Measurements from ENCODE around the gene TEX35. TPM values are rescaled to one million over a fixed set of nuclear protein-coding genes. Genes with fewer than 3 reads are reported as not detected.

TEX35 gene
- polyA plus RNA-seq, 3 donors, result not detected

DNA sequence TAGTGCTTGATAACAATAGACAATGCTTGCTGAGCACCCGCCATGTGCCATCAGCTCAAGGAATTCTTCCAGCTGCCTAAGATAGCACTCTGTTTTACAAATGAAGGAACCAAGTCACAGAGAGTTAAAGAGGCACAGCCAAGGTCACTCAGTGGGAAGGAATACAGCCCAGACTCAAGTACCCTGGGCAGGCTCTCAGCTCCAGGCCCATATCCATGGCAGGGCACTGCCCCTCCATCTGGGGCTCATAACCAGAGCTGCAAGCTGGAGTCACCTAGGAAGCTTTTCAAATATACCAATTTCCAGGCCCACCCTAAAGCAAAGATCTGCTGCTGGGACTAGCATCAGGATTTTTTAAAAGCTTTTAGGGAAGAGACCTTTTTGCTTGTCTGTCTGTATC is 17.8 kb upstream of the TEX35 start:
- Histone ChIP-seq H3K27ac (ENCODE audit: low read depth in 1 of 2, low read length in 2 of 2) (no peak overlapping the region), H3K27me3 (ENCODE audit: control insufficient read depth in 2 of 2, insufficient read depth in 2 of 2, low read length in 2 of 2) (no peaks in the 10 kb centered on the region), H3K4me2 (replicated peaks; ENCODE audit: extremely low read depth, low read length, poor library complexity, severe bottlenecking) (no peak overlapping the region), H3K9ac (ENCODE audit: insufficient read depth, low read length, poor library complexity, severe bottlenecking) (no peak overlapping the region), H3K36me3 (replicated peaks in 1 of 2; ENCODE audit: control insufficient read depth in 1 of 2, insufficient read depth in 2 of 2, low read length in 2 of 2) (no peaks in the 10 kb centered on the region), H3K9me3 (replicated peaks in 1 of 2; ENCODE audit: control insufficient read depth in 1 of 2, insufficient read depth in 1 of 2, low read length in 2 of 2) (no peaks in the 10 kb centered on the region), H3K4me3 (replicated peaks in 1 of 3; ENCODE audit: low read depth in 2 of 3, low read length in 3 of 3) (no peak overlapping the region), H4K20me1 (ENCODE audit: insufficient read depth, low read length) (no peaks in the 10 kb centered on the region), H3K4me1 (ENCODE audit: control insufficient read depth in 1 of 2, insufficient read depth in 2 of 2, low read length in 2 of 2) (no peaks in the 10 kb centered on the region), H3K79me2 (ENCODE audit: insufficient read depth, low read length) (no peaks in the 10 kb centered on the region), H2AFZ (ENCODE audit: insufficient read depth, low read depth, low read length, poor library complexity, severe bottlenecking) (no peak overlapping the region)
- 89% methylated on average over 1 of the region's 1 CpG for WGBS (ENCODE audit: insufficient coverage)
- TF ChIP-seq, protein P1, sequence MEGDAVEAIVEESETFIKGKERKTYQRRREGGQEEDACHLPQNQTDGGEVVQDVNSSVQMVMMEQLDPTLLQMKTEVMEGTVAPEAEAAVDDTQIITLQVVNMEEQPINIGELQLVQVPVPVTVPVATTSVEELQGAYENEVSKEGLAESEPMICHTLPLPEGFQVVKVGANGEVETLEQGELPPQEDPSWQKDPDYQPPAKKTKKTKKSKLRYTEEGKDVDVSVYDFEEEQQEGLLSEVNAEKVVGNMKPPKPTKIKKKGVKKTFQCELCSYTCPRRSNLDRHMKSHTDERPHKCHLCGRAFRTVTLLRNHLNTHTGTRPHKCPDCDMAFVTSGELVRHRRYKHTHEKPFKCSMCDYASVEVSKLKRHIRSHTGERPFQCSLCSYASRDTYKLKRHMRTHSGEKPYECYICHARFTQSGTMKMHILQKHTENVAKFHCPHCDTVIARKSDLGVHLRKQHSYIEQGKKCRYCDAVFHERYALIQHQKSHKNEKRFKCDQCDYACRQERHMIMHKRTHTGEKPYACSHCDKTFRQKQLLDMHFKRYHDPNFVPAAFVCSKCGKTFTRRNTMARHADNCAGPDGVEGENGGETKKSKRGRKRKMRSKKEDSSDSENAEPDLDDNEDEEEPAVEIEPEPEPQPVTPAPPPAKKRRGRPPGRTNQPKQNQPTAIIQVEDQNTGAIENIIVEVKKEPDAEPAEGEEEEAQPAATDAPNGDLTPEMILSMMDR (IDR thresholded peaks at IDR 0.05), result no peak
- H3K36me3 Mint-ChIP-seq, result no peaks in the 10 kb centered on the region
- peaks cover 1 to 7% (median 2%) of the 10 kb centered on the region in 3 donors for H3K27me3 Mint-ChIP-seq (ENCODE audit: low read depth in 3 of 3)
- DNase-seq, result no peak
- intact Hi-C loops (cut with micrococcal nuclease), result no loop called here
- no peak overlapping the region for H3K27ac Mint-ChIP-seq
- H3K4me1 Mint-ChIP-seq, result peaks cover 5% of the 10 kb centered on the region
- H3K9me3 Mint-ChIP-seq, result peaks cover 0 to 2% (median 0%) of the 10 kb centered on the region in 7 donors
- no peak overlapping the region for H3K4me3 Mint-ChIP-seq

- Histone ChIP-seq H3K36me3 (replicated peaks in 1 of 2; ENCODE audit: control insufficient read depth in 1 of 2, insufficient read depth in 2 of 2, low read length in 2 of 2) (no peaks in the 10 kb centered on the region), H3K4me3 (replicated peaks in 1 of 3; ENCODE audit: low read depth in 2 of 3, low read length in 3 of 3) (no peak overlapping the region), H3K9ac (ENCODE audit: insufficient read depth, low read length, poor library complexity, severe bottlenecking) (no peak overlapping the region), H3K4me2 (replicated peaks; ENCODE audit: extremely low read depth, low read length, poor library complexity, severe bottlenecking) (no peak overlapping the region), H4K20me1 (ENCODE audit: insufficient read depth, low read length) (no peaks in the 10 kb centered on the region), H2AFZ (ENCODE audit: insufficient read depth, low read depth, low read length, poor library complexity, severe bottlenecking) (no peak overlapping the region), H3K27ac (ENCODE audit: low read depth in 1 of 2, low read length in 2 of 2) (no peak overlapping the region), H3K27me3 (ENCODE audit: control insufficient read depth in 2 of 2, insufficient read depth in 2 of 2, low read length in 2 of 2) (no peaks in the 10 kb centered on the region), H3K4me1 (ENCODE audit: control insufficient read depth in 1 of 2, insufficient read depth in 2 of 2, low read length in 2 of 2) (no peaks in the 10 kb centered on the region), H3K79me2 (ENCODE audit: insufficient read depth, low read length) (no peaks in the 10 kb centered on the region), H3K9me3 (replicated peaks in 1 of 2; ENCODE audit: control insufficient read depth in 1 of 2, insufficient read depth in 1 of 2, low read length in 2 of 2) (no peaks in the 10 kb centered on the region)
- 99% methylated on average over 13 of the region's 16 CpGs for WGBS (ENCODE audit: insufficient coverage)
- H3K4me1 Mint-ChIP-seq, result peaks cover 5% of the 10 kb centered on the region
- H3K27me3 Mint-ChIP-seq (ENCODE audit: low read depth in 3 of 3), result peaks cover 1 to 5% (median 4%) of the 10 kb centered on the region in 3 donors
- DNase-seq, result no peak
- no peaks in the 10 kb centered on the region for H3K36me3 Mint-ChIP-seq
- peak overlapping the region in 2 of 7 donors; percentile 58 to 76 for H3K27ac Mint-ChIP-seq
- TF ChIP-seq, protein P1 (IDR thresholded peaks at IDR 0.05), result no peak
- peaks cover 0 to 3% (median 0%) of the 10 kb centered on the region in 7 donors for H3K9me3 Mint-ChIP-seq
- H3K4me3 Mint-ChIP-seq, result no peak overlapping the region
- intact Hi-C loops (cut with micrococcal nuclease), result no loop called here
Measured at GRCh38 chr1:178495741-178496409, 17.0 kb upstream of the TEX35 start.

Data from CD14-positive monocyte (primary cell).